Stimulated activated CD8-positive, alpha-beta memory T cell treated with anti-CD3 and anti-CD28 coated beads, Interleukin-4, amount 100 ng/mL, for 24 hours (primary cell): ENCODE data around the gene SNX3.
"Not testable (repeated sequence)": the region's sequence is repeated elsewhere in the genome, so short reads cannot be mapped to it uniquely, and the experiment has no call there.

ENCODE experiments used
- DNase-seq: peaks from one replicate; pipeline ENCODE4 v3.0.0-alpha.2; 2020; ENCODE audit warnings: low read depth

The SNX3 gene

GRCh38 chr6:108260126-108260808 lies 573 bp downstream of the SNX3 start:
- no peak for DNase-seq

GRCh38 chr6:108254433-108255410 lies 6.1 kb downstream of the SNX3 start:
- no peak for DNase-seq

DNA sequence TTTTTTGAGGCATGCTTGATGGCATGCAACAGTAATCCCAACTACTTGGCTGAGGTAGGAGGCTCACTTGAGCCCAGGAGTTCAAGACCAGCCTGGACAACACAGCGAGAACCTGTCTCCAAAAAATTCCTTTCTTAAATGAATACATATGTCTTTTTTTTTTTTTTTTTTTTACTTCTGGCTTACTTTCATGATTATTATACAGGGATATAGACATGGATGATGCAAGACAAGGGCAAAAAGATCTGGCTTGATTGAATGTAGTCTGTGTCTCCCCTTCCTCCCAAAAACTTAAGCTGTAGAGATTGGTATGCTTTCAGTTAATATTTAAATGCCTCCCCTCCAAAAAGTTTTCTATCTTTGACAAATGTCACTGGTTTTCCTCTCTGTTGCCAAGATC lies 7.6 kb downstream of the SNX3 start:
- no peak for DNase-seq

GRCh38 chr6:108252055-108252454 lies 8.8 kb downstream of the SNX3 start:
- no peak for DNase-seq

DNA sequence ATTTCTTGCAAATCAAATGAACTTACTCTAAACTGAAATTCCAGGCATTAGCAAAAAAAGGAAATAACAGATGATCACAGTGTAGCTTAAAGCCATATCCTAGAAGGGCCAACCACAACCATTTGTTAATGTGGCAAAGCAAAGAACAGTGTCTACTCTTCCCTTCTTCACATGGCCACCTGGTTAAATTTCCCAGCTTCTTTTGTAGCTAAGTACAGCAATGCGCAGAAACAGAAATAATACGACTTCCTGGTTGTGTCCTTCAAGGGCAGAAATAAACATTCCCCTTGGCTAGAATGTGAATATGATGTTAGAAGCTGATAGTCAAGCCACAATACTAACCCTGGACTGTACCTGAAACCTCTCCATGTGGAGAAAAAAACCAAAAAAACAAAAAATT lies 9.6 kb downstream of the SNX3 start:
- DNase-seq = no peak

- DNase-seq = no peak
Observed at GRCh38 chr6:108250240-108250866, 10.5 kb downstream of the SNX3 start.

GRCh38 chr6:108247965-108248536 lies 12.8 kb downstream of the SNX3 start:
- no peak for DNase-seq

GRCh38 chr6:108245095-108245494 lies 15.7 kb downstream of the SNX3 start:
- not testable (repeated sequence) for DNase-seq

DNA sequence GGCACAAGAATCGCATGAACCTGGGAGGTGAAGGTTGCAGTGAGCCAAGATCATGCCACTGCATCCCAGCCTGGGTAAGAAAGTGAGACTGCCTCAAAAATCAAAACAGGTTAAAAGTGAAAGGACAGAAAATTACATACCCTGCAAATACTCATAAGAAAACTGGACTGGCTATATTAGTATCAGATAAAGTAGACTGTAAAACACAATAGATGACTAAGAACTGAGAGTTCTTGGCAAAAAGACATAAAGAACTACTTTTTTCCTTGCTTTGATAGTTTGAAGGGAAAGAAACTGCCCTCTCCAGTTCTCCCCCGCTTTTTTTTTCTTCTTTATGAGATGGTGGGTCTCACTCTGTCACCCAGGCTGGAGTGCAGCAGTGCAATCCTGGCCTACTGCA lies 17.0 kb downstream of the SNX3 start:
- DNase-seq = no peak

DNA sequence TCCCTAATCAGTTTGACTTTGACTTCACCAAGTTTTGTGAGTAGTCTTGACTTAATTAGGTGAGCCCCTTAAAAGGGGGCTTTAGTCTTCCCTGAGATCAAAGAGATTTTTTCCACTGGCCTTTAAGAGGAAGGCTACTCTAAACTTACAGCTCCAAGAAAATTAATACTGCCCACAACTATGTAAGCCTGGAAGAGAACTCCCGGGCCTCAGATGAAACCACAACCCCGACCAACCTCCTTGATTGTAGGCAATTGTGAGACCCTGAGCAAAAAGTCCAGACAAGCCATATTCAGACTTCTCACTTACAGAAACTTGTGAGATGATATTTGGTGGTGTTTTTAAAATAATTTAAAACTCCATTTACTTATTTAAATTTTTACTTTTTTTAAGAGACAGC lies 18.1 kb downstream of the SNX3 start:
- no peak for DNase-seq

GRCh38 chr6:108242259-108242658 lies 18.6 kb downstream of the SNX3 start:
- DNase-seq = no peak

DNA sequence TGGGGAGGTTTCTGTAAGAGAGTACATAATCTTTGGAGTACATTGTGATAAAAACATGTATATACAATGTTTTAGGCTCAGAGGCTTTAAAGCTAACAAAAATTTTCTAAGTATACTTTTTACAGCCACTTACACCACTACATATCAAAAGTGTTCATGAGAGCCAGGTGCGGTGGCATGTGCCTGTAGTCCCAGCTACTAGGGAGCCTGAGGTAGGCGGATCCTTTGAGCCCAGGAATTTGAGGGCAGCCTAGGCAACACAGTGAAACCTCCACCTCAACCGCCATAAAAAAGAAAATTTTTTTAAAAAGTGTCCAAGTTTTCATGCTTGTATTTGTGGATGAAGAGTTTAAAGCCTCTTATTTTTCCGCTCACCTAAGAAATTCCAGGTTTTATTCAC lies 22.5 kb downstream of the SNX3 start:
- no peak for DNase-seq

GRCh38 chr6:108236791-108237190 lies 24.0 kb downstream of the SNX3 start:
- DNase-seq = no peak

GRCh38 chr6:108235127-108235526 lies 25.7 kb downstream of the SNX3 start:
- DNase-seq = no peak

DNA sequence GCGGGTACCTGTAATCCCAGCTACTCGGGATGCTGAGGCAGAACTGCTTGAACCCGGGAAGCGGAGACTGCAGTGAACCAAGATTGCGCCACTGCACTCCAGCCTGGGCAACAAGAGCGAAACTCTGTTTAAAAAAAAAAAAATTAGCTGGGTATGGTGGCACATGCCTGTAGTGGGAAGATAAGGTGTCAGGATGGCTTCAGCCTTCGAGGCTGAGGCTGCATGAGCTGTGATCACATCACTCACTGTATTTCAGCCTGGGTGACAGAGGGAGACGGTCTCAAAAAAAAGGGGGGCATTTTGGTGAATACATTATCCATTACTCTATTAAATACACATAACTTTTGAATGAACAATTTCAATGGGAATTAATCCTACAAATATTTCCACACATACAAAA lies 32.4 kb downstream of the SNX3 start:
- no peak for DNase-seq

DNA sequence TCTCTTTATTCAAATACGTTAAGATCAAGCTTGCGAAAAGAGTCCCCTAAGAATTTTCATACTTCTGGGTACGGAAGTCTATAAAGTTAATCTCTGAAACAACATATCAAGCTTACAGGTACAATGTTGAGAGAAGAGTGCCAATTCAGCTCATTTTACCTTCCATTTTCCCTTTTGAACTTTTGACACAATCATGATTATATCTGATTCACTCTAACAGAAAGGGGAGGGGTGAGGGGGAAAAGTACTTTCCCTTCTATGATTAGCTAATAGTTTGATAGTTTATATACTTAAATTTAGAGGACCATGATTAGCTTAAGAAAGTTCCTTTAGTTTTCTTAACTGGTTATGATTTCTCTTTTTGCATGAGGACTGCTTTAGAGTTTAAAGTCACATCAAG lies 33.5 kb downstream of the SNX3 start:
- no peak for DNase-seq

DNA sequence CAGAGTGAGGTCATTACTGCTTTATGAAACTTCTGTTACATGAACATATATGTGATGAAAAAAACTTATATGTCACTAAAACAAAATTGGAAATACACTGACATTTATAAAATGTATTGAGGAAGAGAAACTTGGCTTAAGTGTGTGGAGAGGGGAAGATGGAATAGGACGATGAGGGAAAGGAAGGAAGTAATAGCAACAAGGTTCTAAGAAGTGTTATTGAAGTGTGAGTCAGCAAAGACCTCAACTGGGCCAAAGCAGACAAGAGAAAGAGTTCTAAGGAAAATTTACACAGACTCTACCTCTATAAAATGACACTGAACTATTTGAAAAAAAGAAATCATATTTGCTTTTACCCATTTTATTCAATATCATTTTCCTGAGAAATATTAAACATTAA lies 38.3 kb downstream of the SNX3 start:
- no peak for DNase-seq

- no peak for DNase-seq
Observed at GRCh38 chr6:108222064-108222463, 38.8 kb downstream of the SNX3 start.

- no peak for DNase-seq
Observed at GRCh38 chr6:108211671-108212070, 49.2 kb downstream of the SNX3 start.

DNA sequence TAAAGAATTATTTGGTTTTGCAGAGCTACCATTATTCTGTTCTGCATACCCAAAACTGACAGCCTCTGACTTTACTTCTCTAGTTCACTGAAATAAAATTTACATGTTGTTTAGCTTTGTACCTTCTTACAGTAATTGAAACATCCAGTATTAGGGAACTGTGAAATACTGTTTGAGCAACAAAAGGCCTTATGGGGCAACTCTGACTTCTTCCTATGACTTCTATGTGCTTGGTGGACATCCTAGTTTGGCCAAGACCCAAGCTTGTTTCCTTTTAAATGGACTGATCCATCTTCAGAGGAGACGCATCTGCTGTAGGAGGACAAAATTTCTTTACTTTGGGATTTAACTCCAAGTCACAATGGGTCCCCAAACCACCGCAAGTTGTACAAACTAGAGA lies 50.3 kb downstream of the SNX3 start:
- no peak for DNase-seq

- no peak for DNase-seq
Observed at GRCh38 chr6:108209738-108210137, 51.1 kb downstream of the SNX3 start.

DNA sequence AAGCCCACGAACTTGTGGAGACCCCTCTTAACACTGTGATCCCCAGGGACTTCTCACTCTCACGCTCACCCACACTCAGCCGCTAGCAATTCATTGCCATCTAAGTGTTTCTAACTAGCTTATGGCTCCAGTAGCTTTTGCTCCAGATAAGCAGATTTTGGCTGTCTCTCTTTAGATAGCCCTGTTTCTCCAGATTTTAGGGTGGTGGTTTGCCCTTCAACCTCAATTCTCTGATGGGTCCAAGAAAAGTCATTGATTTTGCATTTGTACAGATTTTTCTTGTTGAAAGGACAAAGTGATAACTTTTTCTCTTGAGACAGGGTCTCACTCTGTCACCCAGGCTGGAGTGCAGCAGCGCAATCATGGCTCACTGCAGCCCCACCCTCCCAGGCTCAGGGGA lies 53.8 kb downstream of the SNX3 start:
- DNase-seq = no peak
